HG02798 (cell line): ENCODE measurements around the gene AHR.

Experiments used
- ATAC-seq: cut with Tn5 transposase; IDR thresholded peaks from one replicate; pipeline ENCODE4 v1.9.1; 2021; ENCODE audit warnings: mild to moderate bottlenecking; ENCODE audit not compliant: unreplicated experiment, poor library complexity

Gene AHR

GRCh38 chr7:17302575-17303142 is 4.2 kb downstream of the AHR start:
- ATAC-seq, result peak; percentile 41

- ATAC-seq, result no peak
These were observed 6.5 kb downstream of the AHR start for GRCh38 chr7:17304926-17305325.

- ATAC-seq, result no peak
These were observed 7.1 kb downstream of the AHR start for GRCh38 chr7:17305387-17306171.

- no peak for ATAC-seq
These were observed 8.5 kb downstream of the AHR start for GRCh38 chr7:17307000-17307399.

GRCh38 chr7:17307558-17307957 is 9.1 kb downstream of the AHR start:
- ATAC-seq, result no peak

GRCh38 chr7:17307969-17308648 is 9.7 kb downstream of the AHR start:
- ATAC-seq, result no peak

GRCh38 chr7:17311194-17311593 is 12.7 kb downstream of the AHR start:
- ATAC-seq, result no peak

GRCh38 chr7:17311952-17312351 is 13.5 kb downstream of the AHR start:
- no peak for ATAC-seq

GRCh38 chr7:17312641-17313040 is 14.2 kb downstream of the AHR start:
- no peak for ATAC-seq

- ATAC-seq, result no peak
These were observed 14.7 kb downstream of the AHR start for GRCh38 chr7:17313194-17313593.

- no peak for ATAC-seq
These were observed 17.5 kb downstream of the AHR start for GRCh38 chr7:17315974-17316373.

GRCh38 chr7:17318146-17318545 is 19.7 kb downstream of the AHR start:
- ATAC-seq, result no peak

- ATAC-seq, result no peak
These were observed 21.0 kb downstream of the AHR start for GRCh38 chr7:17319164-17320101.

- no peak for ATAC-seq
These were observed 21.6 kb downstream of the AHR start for GRCh38 chr7:17320102-17320497.

- no peak for ATAC-seq
These were observed 22.2 kb downstream of the AHR start for GRCh38 chr7:17320657-17321056.

GRCh38 chr7:17325364-17325763 is 26.9 kb downstream of the AHR start:
- ATAC-seq, result no peak

- no peak for ATAC-seq
These were observed 27.9 kb downstream of the AHR start for GRCh38 chr7:17326378-17326777.

GRCh38 chr7:17328641-17329040 is 30.2 kb downstream of the AHR start:
- ATAC-seq, result no peak

GRCh38 chr7:17329440-17329839 is 31.0 kb downstream of the AHR start:
- no peak for ATAC-seq

GRCh38 chr7:17331891-17332501 is 33.5 kb downstream of the AHR start:
- no peak for ATAC-seq
